ENCODE results near the gene BDH2.

The BDH2 gene

GRCh38 chr4:103079621-103080020 is 20.0 kb downstream of the BDH2 start:
- no peak for DNase-seq

GRCh38 chr4:103076747-103077347 is 22.8 kb downstream of the BDH2 start, which contains the start of gene SLC9B2:
Gene SLC9B2, minus strand, starts transcription at chr4:103076761. Its CDS starts 9,211 bp downstream, at chr4:103067550.
- peak; percentile 69 for DNase-seq

- peak; percentile 77 for DNase-seq
Measured at GRCh38 chr4:103075894-103076746, 23.5 kb downstream of the BDH2 start.

GRCh38 chr4:103075435-103075893 is 24.2 kb downstream of the BDH2 start:
- no peak for DNase-seq

- no peak for DNase-seq
Measured at GRCh38 chr4:103074744-103075434, 24.7 kb downstream of the BDH2 start.

- DNase-seq: no peak
Measured at GRCh38 chr4:103073792-103074438, 25.7 kb downstream of the BDH2 start.

GRCh38 chr4:103067841-103068547 is 31.6 kb downstream of the BDH2 start:
- DNase-seq: no peak

GRCh38 chr4:103060453-103061148 is 39.0 kb downstream of the BDH2 start:
- DNase-seq: no peak

GRCh38 chr4:103054030-103054429 is 45.6 kb downstream of the BDH2 start:
- no peak for DNase-seq

GRCh38 chr4:103052779-103053178 is 46.9 kb downstream of the BDH2 start:
- no peak for DNase-seq

GRCh38 chr4:103052145-103052544 is 47.5 kb downstream of the BDH2 start:
- no peak for DNase-seq

GRCh38 chr4:103050736-103051436 is 48.7 kb downstream of the BDH2 start:
- no peak for DNase-seq

- peak; percentile 7 for DNase-seq
Measured at GRCh38 chr4:103046416-103047290, 53.0 kb downstream of the BDH2 start.

GRCh38 chr4:103044183-103044582 is 55.5 kb downstream of the BDH2 start:
- no peak for DNase-seq

- no peak for DNase-seq
Measured at GRCh38 chr4:103036169-103036568, 63.5 kb downstream of the BDH2 start.

GRCh38 chr4:103032574-103032973 is 67.1 kb downstream of the BDH2 start:
- DNase-seq: peak; percentile 3

GRCh38 chr4:103030791-103031190 is 68.8 kb downstream of the BDH2 start:
- DNase-seq: no peak

GRCh38 chr4:103029300-103029699 is 70.3 kb downstream of the BDH2 start:
- no peak for DNase-seq

All from NCI-H2227 treated with DMSO at 0.1 percent for 48 hours (cell line).